Karpas-422 (cell line): ENCODE data around the gene CELF4. TPM values are rescaled to one million over a fixed set of nuclear protein-coding genes. Genes with fewer than 3 reads are reported as not detected.

Source experiments
- DNase-seq: peaks from one replicate; pipeline ENCODE4 v3.0.0-alpha.2; 2015
- H2AFZ ChIP-seq: fragments of 200-600 bp; sonication (generic); 2 replicates; pipeline ENCODE4 v1.6.1; 2014; ENCODE audit warnings: antibody characterized with exemption, low read length, mixed read lengths
- H3K27ac ChIP-seq: fragments of 200-600 bp; sonication (generic); 2 replicates; pipeline ENCODE4 v1.5.1; 2014; ENCODE audit warnings: mild to moderate bottlenecking, low read length, moderate library complexity
- H3K27me3 ChIP-seq: fragments of 200-600 bp; sonication (generic); 2 replicates; pipeline ENCODE4 v1.6.1; 2014; ENCODE audit warnings: low read length, mixed read lengths
- H3K36me3 ChIP-seq: fragments of 200-600 bp; sonication (generic); 2 replicates; pipeline ENCODE4 v1.6.1; 2014; ENCODE audit warnings: low read length, mixed read lengths; ENCODE audit not compliant: insufficient read depth
- H3K4me1 ChIP-seq: fragments of 200-600 bp; sonication (generic); 2 replicates; pipeline ENCODE4 v1.6.1; 2014; ENCODE audit warnings: mild to moderate bottlenecking, low read length, mixed read lengths
- H3K4me2 ChIP-seq: fragments of 200-600 bp; sonication (generic); 2 replicates; pipeline ENCODE4 v1.6.1; 2014; ENCODE audit warnings: low read length, low read depth, mild to moderate bottlenecking; ENCODE audit not compliant: poor library complexity, severe bottlenecking
- H3K4me3 ChIP-seq: fragments of 200-600 bp; sonication (generic); 2 replicates; pipeline ENCODE4 v1.5.1; 2014; ENCODE audit warnings: mild to moderate bottlenecking, antibody characterized with exemption, low read length, mixed read lengths
- H3K79me2 ChIP-seq: fragments of 200-600 bp; sonication (generic); 2 replicates; pipeline ENCODE4 v1.6.1; 2014; ENCODE audit warnings: mild to moderate bottlenecking, low read length, mixed read lengths
- H3K9ac ChIP-seq: fragments of 200-600 bp; sonication (generic); 2 replicates; pipeline ENCODE4 v1.6.0; 2014; ENCODE audit warnings: low read length
- H3K9me2 ChIP-seq: fragments of 200-600 bp; sonication (generic), shearing (Covaris generic); replicated peaks from 2 replicates; pipeline ENCODE4 v1.6.0; 2014; ENCODE audit warnings: mild to moderate bottlenecking, low read length, moderate library complexity; ENCODE audit not compliant: insufficient read depth
- H3K9me3 ChIP-seq: fragments of 300-700, 200-600 bp; sonication (generic); 2 replicates; pipeline ENCODE4 v1.6.1; 2014; ENCODE audit warnings: low read length, mixed read lengths
- H4K20me1 ChIP-seq: fragments of 200-600 bp; sonication (generic); 2 replicates; pipeline ENCODE4 v1.6.1; 2014; ENCODE audit warnings: mild to moderate bottlenecking, antibody characterized with exemption, low read length, low read depth; ENCODE audit not compliant: insufficient read depth
- total RNA-seq: library from RNA; depleted of rRNA; stranded (reverse); fragments of >200 nt; shearing (Covaris generic); gene quantifications from 2 replicates; pipeline ENCODE4 v1.2.3, GENCODE V29; 2014; ENCODE audit warnings: low replicate concordance

CELF4 gene
- total RNA-seq, 1 experiment from 2014 or later = not detected

DNA sequence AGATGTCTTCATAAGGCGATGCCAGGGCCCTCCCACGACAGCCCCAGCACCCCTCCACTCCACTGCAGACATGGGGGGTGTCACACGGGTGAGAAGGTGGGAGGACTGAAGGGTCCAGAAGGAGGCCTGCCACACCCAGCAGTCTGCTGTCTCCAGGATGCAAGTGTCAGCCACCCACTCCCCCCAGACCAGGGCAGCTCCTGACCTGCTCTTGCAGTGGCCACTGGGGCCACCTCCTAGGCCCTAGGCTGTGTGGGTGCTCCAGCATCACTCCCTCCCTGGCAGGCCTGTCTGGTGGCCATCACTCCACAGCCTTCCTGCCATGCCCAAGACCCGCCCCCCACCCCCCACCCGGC is 171.0 kb downstream of the CELF4 start:
- no peak overlapping the region for H3K9ac ChIP-seq
- no peak overlapping the region for H3K27ac ChIP-seq
- H3K79me2 ChIP-seq = no peaks in the 10 kb centered on the region
- peaks cover 5% of the 10 kb centered on the region; the same call in 1 of the 2 replicates for H3K4me1 ChIP-seq
- no peak for DNase-seq
- H3K36me3 ChIP-seq = no peaks in the 10 kb centered on the region
- no peaks in the 10 kb centered on the region for H3K9me3 ChIP-seq
- H3K9me2 ChIP-seq = no peaks in the 10 kb centered on the region
- H4K20me1 ChIP-seq = no peaks in the 10 kb centered on the region
- no peak overlapping the region for H2AFZ ChIP-seq
- no peak overlapping the region for H3K4me2 ChIP-seq
- H3K4me3 ChIP-seq = no peak overlapping the region
- no peaks in the 10 kb centered on the region for H3K27me3 ChIP-seq

DNA sequence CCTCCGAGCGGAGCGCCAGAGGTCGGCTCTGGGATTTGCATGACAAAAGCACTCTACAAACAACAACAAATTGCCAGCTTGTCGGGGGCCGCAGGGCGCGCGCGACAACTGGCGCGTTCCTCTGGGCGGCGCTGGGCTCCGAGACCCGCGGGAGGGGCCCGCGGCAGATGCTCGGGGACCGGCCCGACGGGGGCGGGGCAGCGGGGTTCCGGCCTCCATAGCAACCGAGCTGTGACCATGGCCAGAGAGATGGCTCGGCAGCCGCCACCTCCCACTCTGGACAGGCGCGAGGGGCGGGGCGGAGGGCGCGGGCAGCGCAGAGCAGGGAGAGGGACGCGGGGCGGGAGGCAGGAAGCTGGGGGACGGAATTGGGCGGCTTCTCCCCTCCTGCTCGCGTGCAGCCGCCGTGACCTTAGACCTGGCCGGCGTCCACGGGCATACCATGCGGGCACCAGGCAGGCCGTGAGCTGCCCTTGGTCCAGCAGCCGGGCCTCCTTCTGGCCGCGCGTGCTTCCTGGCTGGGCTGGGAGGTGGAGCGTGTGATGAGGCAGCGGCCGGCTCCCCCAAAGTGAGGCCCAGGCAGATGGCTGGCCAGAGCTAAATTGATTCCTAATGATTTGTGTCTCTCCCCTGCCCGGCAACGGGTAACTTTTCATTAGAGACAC is 171.5 kb downstream of the CELF4 start:
- Histone ChIP-seq H3K27me3 (no peaks in the 10 kb centered on the region), H3K27ac (no peak overlapping the region), H3K4me2 (no peak overlapping the region), H2AFZ (no peak overlapping the region), H3K9me2 (no peaks in the 10 kb centered on the region), H3K9ac (no peak overlapping the region), H3K79me2 (no peaks in the 10 kb centered on the region), H3K36me3 (no peaks in the 10 kb centered on the region), H3K4me3 (no peak overlapping the region), H4K20me1 (no peaks in the 10 kb centered on the region), H3K4me1 (peaks cover 5% of the 10 kb centered on the region; the same call in 1 of the 2 replicates), H3K9me3 (no peaks in the 10 kb centered on the region)
- no peak for DNase-seq

DNA sequence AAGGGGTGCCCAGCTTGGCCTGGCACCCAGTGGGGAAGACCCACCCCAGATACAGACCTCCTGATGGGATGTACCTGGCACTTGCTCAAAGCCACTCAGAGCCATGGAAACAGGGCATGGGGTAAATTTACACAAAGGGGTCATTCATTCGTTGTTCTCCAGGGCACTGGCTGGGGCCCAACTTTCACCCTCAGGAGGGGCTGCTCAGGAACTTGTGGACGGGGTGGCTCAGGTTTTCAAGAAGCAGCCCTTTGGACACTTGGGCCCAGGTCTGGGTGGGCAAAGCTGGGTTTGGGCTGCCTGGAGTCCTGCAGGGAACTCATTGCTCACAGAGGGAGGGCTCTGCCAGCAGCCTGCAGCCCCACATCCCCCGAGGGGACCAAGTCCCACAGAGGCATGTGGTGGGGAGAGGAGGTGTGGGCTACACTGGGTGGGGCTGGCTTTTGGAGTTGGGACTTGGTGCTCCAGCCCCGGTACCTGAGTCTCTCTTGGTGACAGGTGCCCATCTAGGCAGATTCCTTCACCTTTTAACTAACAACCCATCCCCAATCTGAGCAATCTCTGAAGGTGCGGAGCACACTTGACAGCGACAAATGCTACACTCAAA is 172.3 kb downstream of the CELF4 start:
- Histone ChIP-seq H3K9ac (no peak overlapping the region), H2AFZ (no peak overlapping the region), H3K27me3 (no peaks in the 10 kb centered on the region), H3K4me1 (peaks cover 5% of the 10 kb centered on the region; the same call in 1 of the 2 replicates), H3K9me2 (no peaks in the 10 kb centered on the region), H4K20me1 (no peaks in the 10 kb centered on the region), H3K4me2 (no peak overlapping the region), H3K4me3 (no peak overlapping the region), H3K27ac (no peak overlapping the region), H3K79me2 (no peaks in the 10 kb centered on the region), H3K9me3 (no peaks in the 10 kb centered on the region), H3K36me3 (no peaks in the 10 kb centered on the region)
- no peak for DNase-seq

DNA sequence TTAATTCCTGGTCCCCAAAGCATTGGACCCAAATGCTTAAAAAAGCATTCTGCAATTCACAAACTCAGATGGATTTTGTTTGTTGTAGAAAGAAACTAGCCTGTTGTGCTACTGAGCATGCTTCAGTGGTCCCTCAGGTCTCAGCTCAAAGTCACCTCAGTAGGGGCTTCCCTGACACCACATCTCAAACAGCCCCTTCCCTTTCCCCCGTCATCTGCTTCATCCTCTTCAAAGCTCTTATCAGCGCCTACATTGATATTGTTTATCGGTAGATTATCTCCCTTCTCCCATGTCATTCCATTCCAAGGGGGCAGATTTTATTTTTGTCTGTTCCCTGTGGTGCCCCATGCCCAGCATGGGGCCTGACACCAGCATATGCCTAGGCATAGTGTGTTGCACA is 172.9 kb downstream of the CELF4 start:
- Histone ChIP-seq H3K36me3 (no peaks in the 10 kb centered on the region), H3K9ac (no peak overlapping the region), H3K9me2 (no peaks in the 10 kb centered on the region), H3K27me3 (no peaks in the 10 kb centered on the region), H3K4me1 (peaks cover 5% of the 10 kb centered on the region; the same call in 1 of the 2 replicates), H3K27ac (no peak overlapping the region), H3K9me3 (no peaks in the 10 kb centered on the region), H3K4me2 (no peak overlapping the region), H3K79me2 (no peaks in the 10 kb centered on the region), H4K20me1 (no peaks in the 10 kb centered on the region), H2AFZ (no peak overlapping the region), H3K4me3 (no peak overlapping the region)
- DNase-seq = no peak

DNA sequence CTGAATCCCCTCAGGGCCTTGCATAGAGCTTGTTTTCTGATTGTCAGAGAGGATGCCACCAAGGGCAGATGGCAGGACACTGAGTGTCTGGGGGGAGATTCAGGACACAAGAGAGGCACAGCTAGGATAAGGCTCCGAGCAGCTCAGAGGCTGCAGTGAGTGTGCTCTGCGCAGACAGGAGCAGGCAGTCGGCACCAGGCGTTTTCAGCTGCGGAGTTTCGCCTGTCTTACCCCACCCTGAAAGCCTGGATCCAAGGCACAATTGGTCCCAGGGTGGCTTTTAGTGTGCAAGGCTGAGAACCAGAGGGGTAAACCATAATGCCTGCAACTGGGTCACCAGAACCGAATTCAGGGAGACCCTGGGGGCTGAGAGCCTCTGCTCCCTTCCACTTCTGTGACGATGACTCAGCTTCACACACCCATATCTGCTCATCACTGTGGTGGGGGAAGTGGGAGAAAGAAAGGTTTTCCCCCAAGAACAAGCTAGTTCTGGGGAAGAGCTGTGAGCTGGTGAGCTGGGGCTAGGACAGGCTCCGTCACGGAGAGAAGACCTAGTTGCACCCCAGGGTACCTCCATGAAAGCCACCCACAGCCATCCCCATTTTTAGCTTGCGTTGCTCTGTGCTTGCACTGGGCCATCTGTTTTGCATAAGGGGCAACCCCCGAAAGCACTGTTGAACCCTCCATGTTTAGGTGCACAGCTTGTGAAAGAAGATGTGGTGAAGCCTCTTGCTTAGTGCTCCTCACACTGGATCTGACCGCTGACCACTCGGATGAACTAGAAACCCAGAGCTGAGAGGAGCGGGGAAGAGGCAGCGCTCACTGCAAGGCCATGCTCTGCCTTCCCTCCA is 173.7 kb downstream of the CELF4 start:
- no peak overlapping the region for H3K4me2 ChIP-seq
- H3K9me3 ChIP-seq = no peaks in the 10 kb centered on the region
- no peak overlapping the region for H3K9ac ChIP-seq
- no peaks in the 10 kb centered on the region for H3K79me2 ChIP-seq
- no peaks in the 10 kb centered on the region for H3K36me3 ChIP-seq
- DNase-seq = no peak
- H4K20me1 ChIP-seq = no peaks in the 10 kb centered on the region
- H2AFZ ChIP-seq = no peak overlapping the region
- peaks cover 5% of the 10 kb centered on the region; the same call in 1 of the 2 replicates for H3K4me1 ChIP-seq
- no peak overlapping the region for H3K27ac ChIP-seq
- H3K27me3 ChIP-seq = no peaks in the 10 kb centered on the region
- H3K9me2 ChIP-seq = no peaks in the 10 kb centered on the region
- no peak overlapping the region for H3K4me3 ChIP-seq

DNA sequence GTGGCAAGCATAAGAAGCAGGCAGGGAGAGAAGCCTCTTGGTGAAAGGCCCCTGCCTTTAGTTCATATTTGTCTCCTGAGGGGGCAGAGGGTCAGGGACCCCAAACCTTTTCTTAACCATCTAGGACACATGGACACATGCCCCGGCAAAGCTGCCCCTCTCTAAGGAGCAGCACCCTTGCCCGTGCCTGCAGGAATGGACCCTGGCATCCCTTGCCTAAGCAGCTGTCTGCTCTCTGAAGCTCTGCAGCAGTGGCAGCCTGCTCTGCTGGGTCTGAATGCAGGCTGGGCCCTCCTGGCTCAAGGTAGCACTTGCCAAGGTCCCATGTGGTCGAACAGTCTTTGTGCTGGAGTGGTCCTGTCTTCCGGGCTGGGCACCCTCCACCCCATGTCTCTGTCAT is 174.4 kb downstream of the CELF4 start:
- DNase-seq = no peak
- no peak overlapping the region for H3K27ac ChIP-seq
- no peak overlapping the region for H3K9ac ChIP-seq
- no peaks in the 10 kb centered on the region for H4K20me1 ChIP-seq
- H3K36me3 ChIP-seq = no peaks in the 10 kb centered on the region
- H3K4me2 ChIP-seq = no peak overlapping the region
- no peaks in the 10 kb centered on the region for H3K27me3 ChIP-seq
- H3K9me2 ChIP-seq = no peaks in the 10 kb centered on the region
- H3K4me3 ChIP-seq = no peak overlapping the region
- H3K9me3 ChIP-seq = no peaks in the 10 kb centered on the region
- H3K79me2 ChIP-seq = no peaks in the 10 kb centered on the region
- H2AFZ ChIP-seq = no peak overlapping the region
- peaks cover 5% of the 10 kb centered on the region; the same call in 1 of the 2 replicates for H3K4me1 ChIP-seq

DNA sequence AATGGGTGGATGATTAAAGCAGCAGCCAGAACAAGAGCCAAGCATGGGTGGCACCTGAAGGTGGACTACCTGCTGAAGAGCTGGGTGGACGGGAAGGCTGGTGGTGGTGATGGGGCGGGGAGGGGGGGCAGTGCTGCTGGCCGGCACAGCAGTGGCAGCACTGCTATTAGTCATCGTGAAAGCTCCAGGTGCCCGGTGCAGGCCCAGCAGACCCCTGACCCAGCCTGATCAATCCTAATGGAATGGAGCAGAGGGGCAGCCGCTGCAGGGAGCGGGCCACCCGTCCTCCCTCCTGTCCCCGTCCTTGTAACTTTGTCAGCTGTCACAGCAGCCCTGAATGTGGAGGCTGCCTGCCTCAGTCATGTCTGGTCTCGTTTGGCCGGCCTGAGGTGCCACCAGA is 174.9 kb downstream of the CELF4 start:
- Histone ChIP-seq H3K36me3 (no peaks in the 10 kb centered on the region), H3K4me2 (no peak overlapping the region), H3K79me2 (no peaks in the 10 kb centered on the region)

DNA sequence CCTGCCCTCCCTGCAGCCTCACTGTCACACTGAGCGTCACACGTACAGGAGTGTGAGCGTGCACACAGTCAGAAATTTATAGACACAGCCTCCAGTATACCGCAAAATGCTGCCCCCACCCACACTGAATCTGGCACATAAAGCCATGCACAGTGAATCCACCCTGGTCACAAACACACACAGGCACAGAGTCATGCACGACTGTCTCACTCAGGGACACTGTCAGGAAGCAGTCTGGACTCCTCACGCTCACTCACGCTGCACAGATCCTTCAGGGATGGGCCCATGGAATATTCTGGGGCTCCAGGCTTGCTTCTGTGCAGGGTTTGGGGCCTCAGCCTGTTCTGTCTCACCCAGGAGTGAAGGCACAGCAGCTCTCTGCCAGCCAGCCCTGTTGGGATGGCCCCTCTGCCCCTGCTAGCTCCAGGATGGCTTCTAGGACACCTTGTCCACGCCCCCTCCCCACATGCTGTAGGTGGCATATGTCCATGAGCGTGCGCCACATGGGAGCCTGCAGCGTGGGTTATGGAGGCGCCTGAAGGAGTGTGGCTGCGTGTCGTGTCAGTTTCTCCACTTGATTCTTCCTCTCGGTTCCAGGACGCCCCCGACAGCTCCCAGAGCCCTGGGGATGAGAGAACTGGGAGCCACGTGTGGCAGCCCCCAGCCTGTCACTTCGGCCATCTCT is 175.8 kb downstream of the CELF4 start:
- H3K79me2 ChIP-seq = no peaks in the 10 kb centered on the region
- no peak overlapping the region for H2AFZ ChIP-seq
- peaks cover 5% of the 10 kb centered on the region; the same call in 1 of the 2 replicates for H3K4me1 ChIP-seq
- H3K4me3 ChIP-seq = no peak overlapping the region
- H3K9ac ChIP-seq = no peak overlapping the region
- H3K27me3 ChIP-seq = no peaks in the 10 kb centered on the region
- no peaks in the 10 kb centered on the region for H3K36me3 ChIP-seq
- no peaks in the 10 kb centered on the region for H4K20me1 ChIP-seq
- DNase-seq = no peak
- no peak overlapping the region for H3K27ac ChIP-seq
- H3K4me2 ChIP-seq = no peak overlapping the region
- no peaks in the 10 kb centered on the region for H3K9me2 ChIP-seq
- H3K9me3 ChIP-seq = no peaks in the 10 kb centered on the region

More for the DNA sequence above, 174.9 kb downstream of the CELF4 start:
- no peaks in the 10 kb centered on the region for H3K27me3 ChIP-seq
- H3K9me3 ChIP-seq = no peaks in the 10 kb centered on the region
- no peaks in the 10 kb centered on the region for H3K9me2 ChIP-seq
- no peak overlapping the region for H3K9ac ChIP-seq
- no peak overlapping the region for H3K27ac ChIP-seq
- H3K4me1 ChIP-seq = peaks cover 5% of the 10 kb centered on the region; the same call in 1 of the 2 replicates
- H3K4me3 ChIP-seq = no peak overlapping the region
- no peaks in the 10 kb centered on the region for H4K20me1 ChIP-seq
- DNase-seq = no peak
- H2AFZ ChIP-seq = no peak overlapping the region
